ENCODE results near the gene ZNF408.
A peak's percentile ranks its signal among the peaks of the same experiment; 100 is the strongest.
"Not testable (repeated sequence)": the region's sequence is repeated elsewhere in the genome, so short reads cannot be mapped to it uniquely, and the experiment has no call there.

ZNF408 gene

GRCh38 chr11:46697723-46698122 lies 3.1 kb upstream of the ZNF408 start:
- DNase-seq (ENCODE audit: low read depth): no peak
- H3K4me3 ChIP-seq (ENCODE audit: low read length): peak overlapping the region; percentile 7; the same call in 1 of the 2 replicates
- no peak for TF ChIP-seq CTCF (conservative IDR thresholded peaks at IDR 0.05; ENCODE audit: low read length)

GRCh38 chr11:46698597-46698996 lies 2.2 kb upstream of the ZNF408 start:
- no peak overlapping the region for H3K4me3 ChIP-seq (ENCODE audit: low read length)
- no peak for TF ChIP-seq CTCF (conservative IDR thresholded peaks at IDR 0.05; ENCODE audit: low read length)

GRCh38 chr11:46701078-46701654 lies 335 bp downstream of the ZNF408 start:
- no peak for TF ChIP-seq CTCF (conservative IDR thresholded peaks at IDR 0.05; ENCODE audit: low read length)
- no peak for DNase-seq (ENCODE audit: low read depth)
- H3K4me3 ChIP-seq (ENCODE audit: low read length): peak overlapping the region; percentile 99

More at GRCh38 chr11:46698597-46698996, 2.2 kb upstream of the ZNF408 start:
- no peak for DNase-seq (ENCODE audit: low read depth)

- no peak overlapping the region for H3K4me3 ChIP-seq (ENCODE audit: low read length)
- no peak for TF ChIP-seq CTCF (conservative IDR thresholded peaks at IDR 0.05; ENCODE audit: low read length)
- no peak for DNase-seq (ENCODE audit: low read depth)
These were observed 4.3 kb downstream of the ZNF408 start for GRCh38 chr11:46705070-46705688.

- no peak for TF ChIP-seq CTCF (conservative IDR thresholded peaks at IDR 0.05; ENCODE audit: low read length)
- DNase-seq (ENCODE audit: low read depth): no peak
These were observed 6.1 kb downstream of the ZNF408 start for GRCh38 chr11:46706886-46707285.

GRCh38 chr11:46709351-46709750 lies 8.5 kb downstream of the ZNF408 start:
- H3K4me3 ChIP-seq (ENCODE audit: low read length); DNase-seq (ENCODE audit: low read depth): not testable (repeated sequence)

More at GRCh38 chr11:46706886-46707285, 6.1 kb downstream of the ZNF408 start:
- H3K4me3 ChIP-seq (ENCODE audit: low read length): no peak overlapping the region

- DNase-seq (ENCODE audit: low read depth): peak; percentile 96
- TF ChIP-seq CTCF (conservative IDR thresholded peaks at IDR 0.05; ENCODE audit: low read length): no peak
- H3K4me3 ChIP-seq (ENCODE audit: low read length): no peak overlapping the region
These were observed 10.0 kb downstream of the ZNF408 start for GRCh38 chr11:46710821-46711269.

Measured in AG10803 (cell line).